ENCODE data around the gene TXNDC5.

TXNDC5 gene

DNA sequence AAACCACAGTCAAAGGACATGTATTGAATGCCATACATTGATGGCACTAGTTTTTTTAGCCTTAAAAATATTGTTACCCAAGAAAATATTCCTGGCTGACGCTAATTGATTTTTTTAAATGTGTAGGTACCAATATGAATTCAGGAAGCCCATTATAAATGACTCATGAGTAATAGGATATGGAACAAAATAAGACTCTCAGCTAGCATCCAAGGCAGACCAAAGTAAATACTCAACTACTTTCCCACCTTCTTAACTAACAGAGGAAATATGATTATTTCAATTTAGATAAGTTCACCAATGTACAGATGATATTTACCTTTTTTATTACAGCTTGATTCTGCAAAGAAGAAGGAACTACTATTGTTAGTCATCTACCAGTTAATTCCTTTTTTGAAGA lies 43.2 kb upstream of the TXNDC5 start:
- TF ChIP-seq, protein P1, sequence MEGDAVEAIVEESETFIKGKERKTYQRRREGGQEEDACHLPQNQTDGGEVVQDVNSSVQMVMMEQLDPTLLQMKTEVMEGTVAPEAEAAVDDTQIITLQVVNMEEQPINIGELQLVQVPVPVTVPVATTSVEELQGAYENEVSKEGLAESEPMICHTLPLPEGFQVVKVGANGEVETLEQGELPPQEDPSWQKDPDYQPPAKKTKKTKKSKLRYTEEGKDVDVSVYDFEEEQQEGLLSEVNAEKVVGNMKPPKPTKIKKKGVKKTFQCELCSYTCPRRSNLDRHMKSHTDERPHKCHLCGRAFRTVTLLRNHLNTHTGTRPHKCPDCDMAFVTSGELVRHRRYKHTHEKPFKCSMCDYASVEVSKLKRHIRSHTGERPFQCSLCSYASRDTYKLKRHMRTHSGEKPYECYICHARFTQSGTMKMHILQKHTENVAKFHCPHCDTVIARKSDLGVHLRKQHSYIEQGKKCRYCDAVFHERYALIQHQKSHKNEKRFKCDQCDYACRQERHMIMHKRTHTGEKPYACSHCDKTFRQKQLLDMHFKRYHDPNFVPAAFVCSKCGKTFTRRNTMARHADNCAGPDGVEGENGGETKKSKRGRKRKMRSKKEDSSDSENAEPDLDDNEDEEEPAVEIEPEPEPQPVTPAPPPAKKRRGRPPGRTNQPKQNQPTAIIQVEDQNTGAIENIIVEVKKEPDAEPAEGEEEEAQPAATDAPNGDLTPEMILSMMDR (conservative IDR thresholded peaks at IDR 0.05; ENCODE audit: control insufficient read depth, insufficient read depth, low read depth, low read length), result no peak
- no peak overlapping the region for H3K4me3 ChIP-seq (ENCODE audit: control insufficient read depth, low read depth, low read length)
- DNase-seq (ENCODE audit: low read depth), result no peak

DNA sequence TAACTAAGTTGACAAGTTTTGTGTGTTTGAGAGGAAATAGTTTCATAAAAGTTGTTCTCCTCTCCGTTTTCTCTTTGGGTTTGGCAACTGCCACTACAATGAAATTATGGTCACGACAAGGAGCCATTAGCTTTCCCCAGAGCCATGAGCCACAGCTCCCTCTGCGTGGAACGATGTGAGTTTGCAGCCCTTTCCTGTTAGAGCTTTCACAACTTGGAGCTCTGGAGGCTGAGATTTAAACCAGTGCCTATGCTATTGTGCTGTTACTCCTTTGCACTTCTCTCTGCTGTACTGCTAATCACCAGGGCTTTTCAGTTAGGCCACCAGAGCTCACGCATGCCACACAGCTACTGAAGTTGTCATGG lies 29.3 kb upstream of the TXNDC5 start:
- no peak overlapping the region for H3K4me3 ChIP-seq (ENCODE audit: control insufficient read depth, low read depth, low read length)
- peak; percentile 15 for DNase-seq (ENCODE audit: low read depth)

DNA sequence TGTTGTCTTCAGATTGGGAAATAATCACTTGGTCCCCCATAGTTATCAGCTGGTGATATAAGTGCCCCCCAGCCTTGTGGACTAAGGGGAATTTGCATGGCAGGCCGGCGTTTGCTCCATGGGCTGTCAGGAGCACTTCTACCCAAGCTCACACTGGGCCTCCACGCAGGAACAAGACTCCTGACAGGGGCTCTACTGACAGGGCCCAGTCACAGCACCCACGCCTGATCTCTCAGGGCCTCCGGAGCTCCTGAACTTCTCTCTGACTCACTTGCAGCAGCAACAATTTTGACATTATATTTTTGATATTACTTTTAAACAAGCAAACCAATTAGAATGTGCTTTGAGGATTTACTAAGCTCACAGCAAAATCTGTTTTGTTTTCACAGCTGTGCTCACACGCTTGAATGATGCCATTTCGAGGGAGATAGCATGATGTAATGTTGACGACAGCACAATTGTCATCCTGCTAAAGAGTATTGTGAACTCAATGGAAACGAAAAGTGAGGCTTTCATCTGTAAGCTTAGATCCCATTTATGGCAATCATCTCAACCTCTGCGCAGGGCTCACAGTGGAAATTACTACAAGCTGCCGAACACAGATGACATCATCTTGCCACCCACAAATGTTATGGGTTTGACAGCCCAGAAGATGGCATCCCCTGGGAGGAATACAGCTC lies 28.7 kb upstream of the TXNDC5 start:
- H3K4me3 ChIP-seq (ENCODE audit: control insufficient read depth, low read depth, low read length), result no peak overlapping the region
- DNase-seq (ENCODE audit: low read depth), result peak; percentile 63
- TF ChIP-seq, protein P1 (conservative IDR thresholded peaks at IDR 0.05; ENCODE audit: control insufficient read depth, insufficient read depth, low read depth, low read length), result no peak

More for the DNA sequence above, 29.3 kb upstream of the TXNDC5 start:
- TF ChIP-seq, protein P1 (conservative IDR thresholded peaks at IDR 0.05; ENCODE audit: control insufficient read depth, insufficient read depth, low read depth, low read length), result no peak

DNA sequence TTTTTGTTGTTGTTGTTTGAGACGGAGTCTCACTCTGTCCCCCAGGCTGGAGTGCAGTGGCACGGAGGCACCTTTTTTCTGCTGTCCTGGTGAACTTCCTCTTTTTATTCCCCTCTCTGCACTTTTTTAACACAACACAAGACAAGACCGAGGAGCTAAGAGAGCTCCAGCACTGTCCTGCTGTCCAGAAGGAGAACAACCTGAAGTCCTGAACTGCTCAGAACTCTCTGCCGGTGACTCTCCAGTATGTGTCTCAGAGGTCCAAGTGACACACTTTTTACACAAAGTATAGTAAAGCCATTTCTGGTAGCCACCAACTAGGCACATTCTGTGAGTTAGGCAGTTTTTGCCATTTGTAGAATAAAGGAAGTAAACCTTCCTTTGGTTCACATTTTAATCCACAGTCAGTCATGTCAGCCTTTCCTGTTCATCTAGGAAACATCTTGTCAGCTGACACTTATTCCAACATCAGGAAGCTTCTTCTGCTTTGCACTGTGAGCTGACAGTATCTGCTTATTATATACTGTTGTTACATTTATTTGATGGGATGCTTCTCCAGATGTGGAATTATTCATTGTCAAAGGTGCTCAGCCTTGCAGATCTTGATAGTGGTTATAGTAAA lies 28.1 kb upstream of the TXNDC5 start:
- no peak for DNase-seq (ENCODE audit: low read depth)
- no peak overlapping the region for H3K4me3 ChIP-seq (ENCODE audit: control insufficient read depth, low read depth, low read length)
- TF ChIP-seq, protein P1 (conservative IDR thresholded peaks at IDR 0.05; ENCODE audit: control insufficient read depth, insufficient read depth, low read depth, low read length), result no peak

DNA sequence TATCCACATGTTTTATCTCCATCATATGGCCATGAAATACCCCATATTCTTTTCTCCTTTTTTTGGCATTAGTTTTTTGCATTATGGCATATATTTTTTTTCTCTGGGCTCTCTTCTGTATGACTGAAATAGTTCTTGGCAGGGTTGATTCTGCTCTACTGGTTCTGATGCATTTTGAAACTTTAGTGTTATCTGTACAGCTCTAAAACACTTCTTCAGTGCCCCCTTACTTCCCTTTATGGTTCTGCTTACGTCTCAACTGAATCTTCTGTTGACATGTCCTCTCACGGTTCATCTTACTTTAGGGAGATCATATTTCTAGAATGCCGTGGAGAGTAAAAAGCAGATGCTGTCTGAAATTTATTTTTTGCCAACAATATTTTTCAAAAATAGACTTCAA lies 23.2 kb upstream of the TXNDC5 start:
- TF ChIP-seq, protein P1 (conservative IDR thresholded peaks at IDR 0.05; ENCODE audit: control insufficient read depth, insufficient read depth, low read depth, low read length), result no peak
- DNase-seq (ENCODE audit: low read depth), result no peak
- H3K4me3 ChIP-seq (ENCODE audit: control insufficient read depth, low read depth, low read length), result no peak overlapping the region

DNA sequence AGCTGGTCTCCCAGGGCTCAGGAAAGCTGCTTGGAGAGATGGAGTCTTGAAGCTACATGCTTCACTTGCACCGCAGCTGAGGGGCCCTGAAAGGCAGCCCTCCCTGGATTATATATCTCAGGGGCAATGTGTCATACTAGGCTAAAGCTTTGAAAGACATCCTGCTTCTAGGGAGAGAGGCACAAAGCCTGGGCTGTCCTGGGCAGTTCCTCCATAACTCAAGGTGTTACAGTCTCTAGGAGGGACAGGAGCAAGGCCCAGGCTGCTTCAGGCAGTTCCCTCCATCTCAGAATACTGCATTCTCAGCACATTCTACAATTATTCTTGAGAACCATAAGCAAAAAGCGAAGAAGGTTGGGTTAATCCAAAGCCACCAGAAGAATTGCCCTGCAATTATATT lies 22.0 kb upstream of the TXNDC5 start:
- H3K4me3 ChIP-seq (ENCODE audit: control insufficient read depth, low read depth, low read length), result no peak overlapping the region
- TF ChIP-seq, protein P1 (conservative IDR thresholded peaks at IDR 0.05; ENCODE audit: control insufficient read depth, insufficient read depth, low read depth, low read length), result no peak
- DNase-seq (ENCODE audit: low read depth), result no peak

All from fibroblast of mammary gland (primary cell).